ENCODE results near the gene C1orf167.

C1orf167 gene

GRCh38 chr1:11767922-11768704, 6.1 kb downstream of the C1orf167 start:
- peak; percentile 53 for DNase-seq

GRCh38 chr1:11768821-11769220, 6.8 kb downstream of the C1orf167 start:
- DNase-seq, result peak; percentile 51

- no peak for DNase-seq
Measured at GRCh38 chr1:11769274-11769673, 7.3 kb downstream of the C1orf167 start.

GRCh38 chr1:11770011-11770410, 8.0 kb downstream of the C1orf167 start:
- DNase-seq, result no peak

- DNase-seq, result no peak
Measured at GRCh38 chr1:11771481-11772043, 9.6 kb downstream of the C1orf167 start.

- no peak for DNase-seq
Measured at GRCh38 chr1:11772458-11772857, 10.5 kb downstream of the C1orf167 start.

GRCh38 chr1:11774753-11775152, 12.8 kb downstream of the C1orf167 start:
- DNase-seq, result no peak

- no peak for DNase-seq
Measured at GRCh38 chr1:11777658-11778322, 15.8 kb downstream of the C1orf167 start.

- DNase-seq, result no peak
Measured at GRCh38 chr1:11778336-11778735, 16.3 kb downstream of the C1orf167 start.

- DNase-seq, result no peak
Measured at GRCh38 chr1:11778844-11779623, 17.0 kb downstream of the C1orf167 start.

GRCh38 chr1:11779715-11780379, 17.9 kb downstream of the C1orf167 start:
- no peak for DNase-seq

- DNase-seq, result peak; percentile 77
Measured at GRCh38 chr1:11780380-11781147, 18.6 kb downstream of the C1orf167 start.

GRCh38 chr1:11781297-11781696, 19.3 kb downstream of the C1orf167 start:
- peak; percentile 50 for DNase-seq

GRCh38 chr1:11782127-11782708, 20.2 kb downstream of the C1orf167 start:
- DNase-seq, result peak; percentile 49

- DNase-seq, result no peak
Measured at GRCh38 chr1:11783556-11783955, 21.6 kb downstream of the C1orf167 start.

- no peak for DNase-seq
Measured at GRCh38 chr1:11784256-11784992, 22.4 kb downstream of the C1orf167 start.

- peak; percentile 90 for DNase-seq
Measured at GRCh38 chr1:11784993-11785769, 23.2 kb downstream of the C1orf167 start.

GRCh38 chr1:11786168-11786567, 24.2 kb downstream of the C1orf167 start:
- DNase-seq, result no peak

GRCh38 chr1:11787251-11787803, 25.3 kb downstream of the C1orf167 start:
- peak; percentile 82 for DNase-seq
